Skin of body (tissue), 2 donors: ENCODE data around the gene GAPVD1. TPM values are rescaled to one million over a fixed set of nuclear protein-coding genes. Genes with fewer than 3 reads are reported as not detected.
"Not testable (repeated sequence)": the region's sequence is repeated elsewhere in the genome, so short reads cannot be mapped to it uniquely, and the experiment has no call there.

ENCODE experiments used
- DNase-seq: peaks from one replicate; lab custom pipeline; 2025; lab: John Stamatoyannopoulos, UW
- total RNA-seq: library from RNA; depleted of rRNA; stranded (reverse); fragments of >200 nt; gene quantifications from one replicate; pipeline ENCODE4 v1.2.3, GENCODE V29; 2014

Gene GAPVD1
- total RNA-seq, 1 donor from 2014 or later, result 71.0 TPM

GRCh38 chr9:125243792-125244260 is 17.8 kb upstream of the GAPVD1 start:
- no peak for DNase-seq

GRCh38 chr9:125246261-125246667 is 15.4 kb upstream of the GAPVD1 start:
- DNase-seq, result no peak

GRCh38 chr9:125254231-125254630 is 7.4 kb upstream of the GAPVD1 start:
- DNase-seq, result no peak

GRCh38 chr9:125255781-125256391 is 5.7 kb upstream of the GAPVD1 start:
- DNase-seq, result no peak

- no peak for DNase-seq
Measured at GRCh38 chr9:125258160-125258785, 3.4 kb upstream of the GAPVD1 start.

GRCh38 chr9:125258832-125259534 is 2.6 kb upstream of the GAPVD1 start:
- no peak for DNase-seq

GRCh38 chr9:125260561-125260960 is 1.1 kb upstream of the GAPVD1 start:
- DNase-seq, result no peak

GRCh38 chr9:125262294-125262991 is 817 bp downstream of the GAPVD1 start:
- no peak for DNase-seq

GRCh38 chr9:125264068-125264467 is 2.4 kb downstream of the GAPVD1 start:
- not testable (repeated sequence) for DNase-seq

GRCh38 chr9:125268394-125269013 is 6.9 kb downstream of the GAPVD1 start:
- DNase-seq, result no peak

- no peak for DNase-seq
Measured at GRCh38 chr9:125269014-125269397, 7.4 kb downstream of the GAPVD1 start.

GRCh38 chr9:125271081-125271480 is 9.5 kb downstream of the GAPVD1 start:
- DNase-seq, result no peak

- DNase-seq, result no peak
Measured at GRCh38 chr9:125272697-125273096, 11.1 kb downstream of the GAPVD1 start.

GRCh38 chr9:125276771-125277170 is 15.1 kb downstream of the GAPVD1 start:
- DNase-seq, result no peak

GRCh38 chr9:125277411-125277810 is 15.8 kb downstream of the GAPVD1 start:
- no peak for DNase-seq

GRCh38 chr9:125280945-125281344 is 19.3 kb downstream of the GAPVD1 start:
- DNase-seq, result peak; percentile 16

- no peak for DNase-seq
Measured at GRCh38 chr9:125284855-125285254, 23.2 kb downstream of the GAPVD1 start.

GRCh38 chr9:125286935-125287433 is 25.4 kb downstream of the GAPVD1 start:
- peak; percentile 46 for DNase-seq

GRCh38 chr9:125293134-125293533 is 31.5 kb downstream of the GAPVD1 start:
- no peak for DNase-seq

- no peak for DNase-seq
Measured at GRCh38 chr9:125295657-125296056, 34.0 kb downstream of the GAPVD1 start.

- no peak for DNase-seq
Measured at GRCh38 chr9:125296843-125297372, 35.3 kb downstream of the GAPVD1 start.
